Activated CD4-positive, alpha-beta T cell treated with anti-CD3 and anti-CD28 coated beads for 36 hours (primary cell): ENCODE results near the gene ENKD1. TPM values are rescaled to one million over a fixed set of nuclear protein-coding genes. Genes with fewer than 3 reads are reported as not detected.

Experiments used
- ATAC-seq: fragments of 200-7000 bp; cut with Tn5 transposase; one replicate; pipeline ENCODE4 v1.10.0; 2021; ENCODE audit warnings: mild to moderate bottlenecking, moderate library complexity
- CTCF ChIA-PET: fragments of 350-600 bp; sonication (Branson Sonifier 250); formaldehyde crosslinking; loops from one replicate; lab custom pipeline; 2021; ENCODE audit warnings: antibody characterized with exemption; lab: Charles Lee
- POLR2A ChIA-PET: fragments of 350-600 bp; sonication (Branson Sonifier 250); formaldehyde crosslinking; loops from one replicate; lab custom pipeline; 2021; ENCODE audit warnings: antibody characterized with exemption, inconsistent platforms; lab: Charles Lee
- DNase-seq: peaks from one replicate; pipeline ENCODE4 v3.0.0-alpha.2; 2020
- H3K27ac Mint-ChIP-seq: one replicate; pipeline ENCODE4 v1.8.0; 2021; ENCODE audit warnings: mixed read lengths
- H3K27me3 Mint-ChIP-seq: one replicate; pipeline ENCODE4 v1.8.0; 2021; ENCODE audit warnings: mixed read lengths
- H3K36me3 Mint-ChIP-seq: one replicate; pipeline ENCODE4 v1.8.0; 2021; ENCODE audit warnings: low read depth, mixed read lengths
- H3K4me1 Mint-ChIP-seq: one replicate; pipeline ENCODE4 v1.8.0; 2021; ENCODE audit warnings: mixed read lengths
- H3K4me3 Mint-ChIP-seq: one replicate; pipeline ENCODE4 v1.8.0; 2021; ENCODE audit warnings: mild to moderate bottlenecking, moderate library complexity, mixed read lengths
- H3K9me3 Mint-ChIP-seq: one replicate; pipeline ENCODE4 v1.8.0; 2021; ENCODE audit warnings: low read depth, mixed read lengths
- intact Hi-C, 2 experiments: fragments of 100-400 bp; cut with DNase I in 1 of 2; cut with micrococcal nuclease in 1 of 2; formaldehyde crosslinking; loops; one replicate each; pipeline versions ENCODE4 v1.14.2 to v1.15.1; 2022 to 2024; cut with DNase I, micrococcal nuclease
- total RNA-seq, 2 experiments: library from RNA; stranded (reverse); gene quantifications; one replicate each; pipeline ENCODE4 v1.2.3, GENCODE V29; 2021

The ENKD1 gene
- total RNA-seq, 2 experiments from 2014 or later = 11.7 to 12.0 TPM

- CTCF ChIA-PET = interaction anchor here (2.1 kb wide), 1 partner anchor 88 kb away, joined by 7 read pairs; the partner anchor contains the start of gene CTCF
- ATAC-seq (no peak), DNase-seq (no peak)
- H3K4me3 Mint-ChIP-seq = no peak overlapping the region
- peaks cover 42% of the 10 kb centered on the region for H3K36me3 Mint-ChIP-seq
- H3K27ac Mint-ChIP-seq = no peak overlapping the region
- peaks cover 10% of the 10 kb centered on the region for H3K4me1 Mint-ChIP-seq
- H3K27me3 Mint-ChIP-seq = no peaks in the 10 kb centered on the region
- POLR2A ChIA-PET = interaction anchor here (1.8 kb wide), 1 partner anchor 10 kb away, joined by 6 read pairs; the partner anchor contains the start of genes ACD and PARD6A
- no peaks in the 10 kb centered on the region for H3K9me3 Mint-ChIP-seq
- intact Hi-C loops = no loop called here
Measured at GRCh38 chr16:67650023-67650422, 16.5 kb downstream of the ENKD1 start.

- H3K36me3 Mint-ChIP-seq = peaks cover 38% of the 10 kb centered on the region
- POLR2A ChIA-PET = no interaction called here
- H3K4me3 Mint-ChIP-seq = no peak overlapping the region
- H3K4me1 Mint-ChIP-seq = peaks cover 11% of the 10 kb centered on the region
- ATAC-seq = no peak
- H3K9me3 Mint-ChIP-seq = no peaks in the 10 kb centered on the region
- H3K27me3 Mint-ChIP-seq = no peaks in the 10 kb centered on the region
- CTCF ChIA-PET = interaction anchor here (2.1 kb wide), 1 partner anchor 88 kb away, joined by 7 read pairs; the partner anchor contains the start of gene CTCF
- no peak for DNase-seq
- intact Hi-C loops = no loop called here
- H3K27ac Mint-ChIP-seq = no peak overlapping the region
Measured at GRCh38 chr16:67649494-67649931, 17.0 kb downstream of the ENKD1 start.

- peaks cover 14% of the 10 kb centered on the region for H3K4me1 Mint-ChIP-seq
- ATAC-seq (no peak), DNase-seq (no peak)
- CTCF ChIA-PET = interaction anchor here (2.1 kb wide), 1 partner anchor 87 kb away, joined by 7 read pairs; the partner anchor contains the start of gene CTCF
- H3K27me3 Mint-ChIP-seq = no peaks in the 10 kb centered on the region
- H3K9me3 Mint-ChIP-seq = no peaks in the 10 kb centered on the region
- H3K4me3 Mint-ChIP-seq = no peak overlapping the region
- intact Hi-C loops = no loop called here
- POLR2A ChIA-PET = no interaction called here
- H3K27ac Mint-ChIP-seq = no peak overlapping the region
- H3K36me3 Mint-ChIP-seq = peaks cover 38% of the 10 kb centered on the region
Measured at GRCh38 chr16:67648764-67649407, 17.7 kb downstream of the ENKD1 start.

- CTCF ChIA-PET = interaction anchor here (1.2 to 6.8 kb wide), 2 partner anchors 12 to 127 kb away, joined by 3 to 77 read pairs; partner anchors contain the start of genes ACD and PARD6A
- intact Hi-C loops = no loop called here
- H3K4me1 Mint-ChIP-seq = peaks cover 14% of the 10 kb centered on the region
- ATAC-seq (no peak), DNase-seq (no peak)
- H3K9me3 Mint-ChIP-seq = no peaks in the 10 kb centered on the region
- H3K27ac Mint-ChIP-seq = no peak overlapping the region
- peaks cover 36% of the 10 kb centered on the region for H3K36me3 Mint-ChIP-seq
- H3K27me3 Mint-ChIP-seq = no peaks in the 10 kb centered on the region
- H3K4me3 Mint-ChIP-seq = no peak overlapping the region
- POLR2A ChIA-PET = no interaction called here
Measured at GRCh38 chr16:67648088-67648763, 18.3 kb downstream of the ENKD1 start.

- H3K27me3 Mint-ChIP-seq = no peaks in the 10 kb centered on the region
- no peaks in the 10 kb centered on the region for H3K9me3 Mint-ChIP-seq
- intact Hi-C loops = no loop called here
- ChIA-PET POLR2A (interaction anchor here (0.8 kb wide), 1 partner anchor 12 kb away, joined by 4 read pairs; the partner anchor contains the start of gene ACD), CTCF (interaction anchor here (1.2 to 6.8 kb wide), 2 partner anchors 13 to 127 kb away, joined by 3 to 77 read pairs; partner anchors contain the start of genes ACD and PARD6A)
- H3K4me1 Mint-ChIP-seq = peaks cover 14% of the 10 kb centered on the region
- peaks cover 36% of the 10 kb centered on the region for H3K36me3 Mint-ChIP-seq
- H3K27ac Mint-ChIP-seq = no peak overlapping the region
- DNase-seq = no peak
- no peak for ATAC-seq
- no peak overlapping the region for H3K4me3 Mint-ChIP-seq
Measured at GRCh38 chr16:67647681-67648080, 18.9 kb downstream of the ENKD1 start.

- peaks cover 34% of the 10 kb centered on the region for H3K36me3 Mint-ChIP-seq
Measured at GRCh38 chr16:67647111-67647651, 19.4 kb downstream of the ENKD1 start.

GRCh38 chr16:67645397-67646121, 21.0 kb downstream of the ENKD1 start:
- DNase-seq (peak; percentile 41), ATAC-seq (peak; percentile 25)
- Mint-ChIP-seq H3K4me1 (peaks cover 12% of the 10 kb centered on the region), H3K36me3 (peaks cover 25% of the 10 kb centered on the region), H3K27ac (peak overlapping the region; percentile 90), H3K9me3 (no peaks in the 10 kb centered on the region), H3K27me3 (no peaks in the 10 kb centered on the region), H3K4me3 (peak overlapping the region; percentile 84)
- CTCF ChIA-PET = interaction anchor here (0.7 to 6.8 kb wide), 22 partner anchors 15 to 634 kb away, joined by 3 to 86 read pairs (median 4); partner anchors contain the start of genes ACD, C16orf86, CTCF and PARD6A
- POLR2A ChIA-PET = interaction anchor here (0.8 to 1.8 kb wide), 5 partner anchors 11 to 164 kb away, joined by 3 to 7 read pairs (median 3); partner anchors contain the start of genes ACD and ATP6V0D1
- intact Hi-C loops = loop anchor here in 1 of 2 experiments (1.0 to 2.0 kb wide), 2 partner anchors 13 to 83 kb away; partner anchors contain the start of gene CTCF

More at GRCh38 chr16:67647111-67647651, 19.4 kb downstream of the ENKD1 start:
- H3K9me3 Mint-ChIP-seq = no peaks in the 10 kb centered on the region
- peaks cover 14% of the 10 kb centered on the region for H3K4me1 Mint-ChIP-seq
- no peak overlapping the region for H3K4me3 Mint-ChIP-seq
- ChIA-PET CTCF (interaction anchor here (0.6 to 6.8 kb wide), 5 partner anchors 13 to 154 kb away, joined by 3 to 86 read pairs (median 3); partner anchors contain the start of genes ACD and PARD6A), POLR2A (interaction anchor here (0.8 kb wide), 1 partner anchor 13 kb away, joined by 4 read pairs; the partner anchor contains the start of gene ACD)
- peak overlapping the region; percentile 25 for H3K27ac Mint-ChIP-seq
- ATAC-seq (no peak), DNase-seq (no peak)
- intact Hi-C loops = no loop called here
- no peaks in the 10 kb centered on the region for H3K27me3 Mint-ChIP-seq

GRCh38 chr16:67644038-67644437, 22.5 kb downstream of the ENKD1 start:
- H3K27ac Mint-ChIP-seq = peak overlapping the region; percentile 65
- peaks cover 15% of the 10 kb centered on the region for H3K36me3 Mint-ChIP-seq

GRCh38 chr16:67641779-67642708, 24.5 kb downstream of the ENKD1 start:
- Mint-ChIP-seq H3K9me3 (no peaks in the 10 kb centered on the region), H3K27ac (no peak overlapping the region), H3K4me1 (peaks cover 12% of the 10 kb centered on the region), H3K4me3 (no peak overlapping the region), H3K27me3 (no peaks in the 10 kb centered on the region), H3K36me3 (peaks cover 11% of the 10 kb centered on the region)
- POLR2A ChIA-PET = no interaction called here
- CTCF ChIA-PET = interaction anchor here (0.7 to 6.8 kb wide), 9 partner anchors 18 to 318 kb away, joined by 3 to 86 read pairs (median 7); partner anchors contain the start of genes ACD, C16orf86, CTCF and ENKD1
- intact Hi-C loops = loop anchor here in 1 of 2 experiments (2.0 kb wide), 1 partner anchor 23 kb away; no protein-coding TSS in a partner anchor
- DNase-seq = no peak
- no peak for ATAC-seq

More at GRCh38 chr16:67644038-67644437, 22.5 kb downstream of the ENKD1 start:
- DNase-seq = no peak
- CTCF ChIA-PET = interaction anchor here (0.6 to 6.8 kb wide), 17 partner anchors 16 to 163 kb away, joined by 3 to 86 read pairs (median 4); partner anchors contain the start of genes ACD, ATP6V0D1, C16orf86 and CTCF
- POLR2A ChIA-PET = interaction anchor here (0.9 kb wide), 1 partner anchor 90 kb away, joined by 3 read pairs; no protein-coding TSS in a partner anchor
- intact Hi-C loops = loop anchor here (1.0 to 2.0 kb wide), 6 partner anchors 15 to 163 kb away; partner anchors contain the start of genes ACD (in 1 of the 2), ATP6V0D1 (in 1 of the 2), CTCF (in 1 of the 2) and PARD6A (in 1 of the 2)
- H3K4me3 Mint-ChIP-seq = peak overlapping the region; percentile 84
- H3K9me3 Mint-ChIP-seq = no peaks in the 10 kb centered on the region
- peaks cover 12% of the 10 kb centered on the region for H3K4me1 Mint-ChIP-seq
- ATAC-seq = no peak
- H3K27me3 Mint-ChIP-seq = no peaks in the 10 kb centered on the region
